BJ (cell line): Measurements from ENCODE around the gene HMCN1. TPM values are rescaled to one million over a fixed set of nuclear protein-coding genes. Genes with fewer than 3 reads are reported as not detected.

Experiments
- CTCF ChIA-PET: fragments of 350-600 bp; formaldehyde crosslinking; extraction: SDS; loops from one replicate; lab custom pipeline; 2021; ENCODE audit warnings: antibody characterized with exemption, inconsistent platforms; lab: Yijun Ruan, JAX
- POLR2A ChIA-PET: fragments of 300-600 bp; sonication (Branson Sonifier 250); formaldehyde crosslinking; extraction: SDS; loops from one replicate; lab custom pipeline; 2021; ENCODE audit warnings: antibody characterized with exemption; lab: Charles Lee
- DNase-seq: peaks from one replicate; pipeline ENCODE4 v3.0.0-alpha.2; 2011; ENCODE audit warnings: low read depth
- H3K27me3 ChIP-seq: 2 replicates; pipeline ENCODE4 v1.6.0; 2011; ENCODE audit warnings: low read length; ENCODE audit not compliant: control insufficient read depth, insufficient read depth
- H3K36me3 ChIP-seq: 2 replicates; pipeline ENCODE4 v1.5.1; 2011; ENCODE audit warnings: low read length; ENCODE audit not compliant: control insufficient read depth, insufficient read depth
- H3K4me3 ChIP-seq: 2 replicates; pipeline ENCODE4 v1.5.1; 2011; ENCODE audit warnings: low read depth, mild to moderate bottlenecking, control low read depth, low read length
- polyA plus RNA-seq: library from polyadenylated mRNA; depleted of rRNA; stranded (reverse); fragments of >200 nt; gene quantifications from 2 replicates; pipeline ENCODE4 v1.2.3, GENCODE V29; 2011
- TF ChIP-seq, protein P1 (sequence below): IDR thresholded peaks from 2 replicates; pipeline ENCODE4 v1.5.1; 2011; ENCODE audit warnings: low read depth, mild to moderate bottlenecking, control low read depth, inconsistent platforms, low read length, moderate library complexity; ENCODE audit not compliant: insufficient read depth

Gene HMCN1
- polyA plus RNA-seq, 1 experiment, result 13.3 TPM

DNA sequence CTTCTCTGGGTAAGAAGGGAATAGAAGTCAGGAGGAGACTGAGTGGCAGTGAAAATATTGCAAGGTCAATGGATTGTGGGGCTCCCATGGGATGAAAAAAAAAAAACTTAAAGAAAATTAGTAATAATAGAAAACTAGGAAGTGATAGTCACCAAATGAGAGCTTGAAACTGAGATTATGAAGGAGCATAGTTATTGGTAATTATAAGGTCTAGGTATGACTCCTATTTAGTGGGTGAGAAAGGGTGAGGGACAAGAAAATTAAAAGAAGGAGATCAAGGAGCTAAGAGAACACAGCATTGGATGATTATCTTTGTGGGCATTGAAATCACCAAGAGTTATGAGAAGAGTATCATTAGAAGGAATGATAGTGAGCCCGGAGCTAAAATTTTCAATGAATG, 339.5 kb downstream of the HMCN1 start:
- POLR2A ChIA-PET, result no interaction called here
- Histone ChIP-seq H3K4me3 (no peak overlapping the region), H3K27me3 (no peaks in the 10 kb centered on the region), H3K36me3 (no peaks in the 10 kb centered on the region)
- DNase-seq, result no peak
- CTCF ChIA-PET, result no interaction called here
- TF ChIP-seq, protein P1, sequence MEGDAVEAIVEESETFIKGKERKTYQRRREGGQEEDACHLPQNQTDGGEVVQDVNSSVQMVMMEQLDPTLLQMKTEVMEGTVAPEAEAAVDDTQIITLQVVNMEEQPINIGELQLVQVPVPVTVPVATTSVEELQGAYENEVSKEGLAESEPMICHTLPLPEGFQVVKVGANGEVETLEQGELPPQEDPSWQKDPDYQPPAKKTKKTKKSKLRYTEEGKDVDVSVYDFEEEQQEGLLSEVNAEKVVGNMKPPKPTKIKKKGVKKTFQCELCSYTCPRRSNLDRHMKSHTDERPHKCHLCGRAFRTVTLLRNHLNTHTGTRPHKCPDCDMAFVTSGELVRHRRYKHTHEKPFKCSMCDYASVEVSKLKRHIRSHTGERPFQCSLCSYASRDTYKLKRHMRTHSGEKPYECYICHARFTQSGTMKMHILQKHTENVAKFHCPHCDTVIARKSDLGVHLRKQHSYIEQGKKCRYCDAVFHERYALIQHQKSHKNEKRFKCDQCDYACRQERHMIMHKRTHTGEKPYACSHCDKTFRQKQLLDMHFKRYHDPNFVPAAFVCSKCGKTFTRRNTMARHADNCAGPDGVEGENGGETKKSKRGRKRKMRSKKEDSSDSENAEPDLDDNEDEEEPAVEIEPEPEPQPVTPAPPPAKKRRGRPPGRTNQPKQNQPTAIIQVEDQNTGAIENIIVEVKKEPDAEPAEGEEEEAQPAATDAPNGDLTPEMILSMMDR, result no peak

DNA sequence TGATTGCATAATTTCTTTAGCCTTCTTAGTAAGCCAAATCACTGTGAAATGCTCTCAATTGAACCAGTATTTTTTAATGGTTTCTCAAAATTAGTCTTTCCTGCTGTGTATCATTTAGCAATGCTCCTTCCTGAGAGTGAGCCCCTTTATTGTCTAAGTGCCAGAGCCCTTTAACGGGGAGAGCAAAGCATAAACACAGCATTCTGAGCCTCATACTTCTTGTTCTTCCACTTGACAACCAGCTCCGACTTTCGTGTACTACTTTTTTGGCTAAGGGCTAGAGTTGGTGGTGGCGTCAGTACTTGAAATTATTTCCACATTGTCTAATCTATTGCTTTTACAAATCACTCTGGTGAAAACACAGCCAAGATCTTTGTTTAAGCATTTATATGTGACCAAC, 341.8 kb downstream of the HMCN1 start:
- POLR2A ChIA-PET, result no interaction called here

DNA sequence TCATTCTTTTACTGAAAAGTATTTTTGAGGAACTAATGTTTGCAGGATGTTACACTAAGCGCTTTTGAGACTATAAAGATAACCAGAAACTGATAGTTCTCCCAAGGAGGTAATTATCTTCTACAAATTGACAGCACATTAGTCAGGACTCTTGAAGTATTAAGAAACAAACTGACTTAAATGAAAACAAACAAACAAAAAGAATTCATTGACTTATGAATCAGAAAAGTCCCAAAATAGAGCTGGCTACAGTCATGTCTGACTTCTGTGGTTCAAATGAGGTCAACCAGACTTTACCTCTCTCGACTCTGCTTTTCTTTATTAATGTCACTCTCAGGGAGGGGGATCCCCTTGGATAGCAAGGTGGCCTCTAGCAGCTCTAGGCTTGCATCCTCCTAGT, 344.1 kb downstream of the HMCN1 start:
- DNase-seq, result no peak
- Histone ChIP-seq H3K27me3 (no peaks in the 10 kb centered on the region), H3K36me3 (no peaks in the 10 kb centered on the region), H3K4me3 (no peak overlapping the region)
- TF ChIP-seq, protein P1, result no peak
- CTCF ChIA-PET, result interaction anchor here (1.1 kb wide), 1 partner anchor 14 kb away, joined by 4 read pairs; no protein-coding TSS in a partner anchor
- POLR2A ChIA-PET, result no interaction called here

More for the DNA sequence above, 341.8 kb downstream of the HMCN1 start:
- TF ChIP-seq, protein P1, result no peak
- H3K4me3 ChIP-seq, result no peak overlapping the region
- H3K27me3 ChIP-seq, result no peaks in the 10 kb centered on the region
- CTCF ChIA-PET, result no interaction called here
- DNase-seq, result no peak
- no peaks in the 10 kb centered on the region for H3K36me3 ChIP-seq

DNA sequence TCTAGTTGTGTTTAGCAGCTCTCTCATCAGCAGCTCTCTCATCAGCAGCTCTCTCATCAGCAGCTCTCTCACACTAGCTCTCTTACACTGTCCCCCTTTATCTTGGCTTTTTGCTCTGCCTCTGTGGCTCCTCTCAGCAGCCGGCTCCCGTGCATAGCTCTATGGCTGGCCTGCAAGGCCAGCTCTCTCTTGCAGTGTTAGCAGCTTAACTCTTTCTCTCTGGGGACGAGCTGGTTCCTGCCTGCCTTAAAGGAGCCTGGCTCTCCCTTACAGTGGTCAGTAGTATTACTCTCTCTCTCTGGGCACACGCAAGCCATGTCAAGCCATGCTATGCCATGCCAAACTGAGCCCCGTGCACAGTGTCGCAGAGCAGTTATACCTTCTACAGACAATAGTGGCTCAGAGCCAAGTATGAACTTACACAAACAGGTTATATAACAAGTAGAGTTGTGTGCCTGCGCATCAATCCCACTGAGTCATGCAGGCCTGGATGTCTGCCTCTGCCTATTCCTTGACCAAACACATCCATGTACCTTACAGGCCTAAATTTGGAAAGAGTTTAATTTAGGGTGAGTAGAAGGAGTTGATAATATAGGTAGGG, 345.0 kb downstream of the HMCN1 start:
- TF ChIP-seq, protein P1, result no peak
- H3K27me3 ChIP-seq, result no peaks in the 10 kb centered on the region

DNA sequence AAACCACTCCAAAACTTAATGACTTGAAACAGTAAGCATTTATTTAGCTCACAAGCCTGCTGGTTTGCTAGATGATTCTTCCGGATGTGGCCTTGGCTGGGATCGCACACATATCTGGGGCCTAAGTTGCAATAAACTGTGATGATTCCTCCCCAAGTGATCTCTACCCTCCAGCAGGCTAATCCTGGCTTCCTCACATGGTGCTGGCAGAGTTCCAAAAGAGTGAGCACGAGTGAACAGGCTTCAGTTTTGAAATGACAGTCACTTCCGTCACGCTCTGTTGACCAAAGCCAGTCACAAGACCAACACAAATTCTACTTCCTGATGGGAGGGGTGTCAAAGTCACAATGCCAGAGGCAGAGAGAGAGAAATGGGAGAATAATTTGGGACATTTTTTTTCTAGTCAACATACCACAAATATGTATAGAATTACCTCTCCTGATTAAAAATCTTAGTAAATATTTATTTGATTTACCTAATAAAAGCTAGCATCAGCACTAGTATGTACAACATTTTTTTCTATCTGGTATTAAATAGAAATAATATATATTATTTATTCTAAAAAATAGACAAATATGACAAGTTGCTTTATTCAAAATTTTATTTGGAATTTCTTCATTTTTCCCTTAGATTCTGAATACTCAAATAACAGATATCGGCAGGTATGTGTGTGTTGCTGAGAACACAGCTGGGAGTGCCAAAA, 348.2 kb downstream of the HMCN1 start:
- CTCF ChIA-PET, result interaction anchor here (0.6 to 1.3 kb wide), 2 partner anchors 10 to 179 kb away, joined by 3 to 6 read pairs; no protein-coding TSS in a partner anchor
- no peak for DNase-seq
- no peaks in the 10 kb centered on the region for H3K27me3 ChIP-seq
- TF ChIP-seq, protein P1, result no peak
- POLR2A ChIA-PET, result no interaction called here
- H3K4me3 ChIP-seq, result no peak overlapping the region
- no peaks in the 10 kb centered on the region for H3K36me3 ChIP-seq

More for the DNA sequence above, 345.0 kb downstream of the HMCN1 start:
- no peaks in the 10 kb centered on the region for H3K36me3 ChIP-seq
- CTCF ChIA-PET, result interaction anchor here (0.8 to 1.1 kb wide), 2 partner anchors 13 to 20 kb away, joined by 3 to 4 read pairs; no protein-coding TSS in a partner anchor
- POLR2A ChIA-PET, result no interaction called here
- no peak overlapping the region for H3K4me3 ChIP-seq
- DNase-seq, result no peak
